A549 (cell line): ENCODE results near the gene ITGA8. TPM values are rescaled to one million over a fixed set of nuclear protein-coding genes. Genes with fewer than 3 reads are reported as not detected.

ENCODE experiments used
- ATAC-seq, 2 experiments: fragments of 200-7000 bp in 1 of 2; fragments of >200 bp in 1 of 2; cut with Nextera tagmentation in 1 of 2; cut with Tn5 transposase in 1 of 2; 3 replicates each; pipeline versions ENCODE4 v1.8.0 to v1.9.1; 2018 to 2020; ENCODE audit warnings: mild to moderate bottlenecking in 1 of 2, moderate library complexity in 1 of 2
- CTCF ChIA-PET: fragments of 300-600 bp; sonication (Branson Sonifier 250); formaldehyde crosslinking; extraction: SDS; loops from one replicate; lab custom pipeline; 2021; ENCODE audit warnings: antibody characterized with exemption, inconsistent platforms; lab: Yijun Ruan, JAX
- POLR2A ChIA-PET: fragments of 350-600 bp; formaldehyde crosslinking; extraction: SDS; loops from one replicate; lab custom pipeline; 2021; ENCODE audit warnings: antibody characterized with exemption, inconsistent platforms; lab: Yijun Ruan, JAX
- DNase-seq, 2 experiments: peaks; one replicate each; pipeline versions ENCODE4 v3.0.0 to v3.0.0-alpha.2; 2011 to 2016; ENCODE audit warnings: low read depth in 1 of 2, low spot score in 1 of 2
- FAIRE-seq: peaks from 2 replicates; lab custom pipeline; 2011; peaks lifted over from hg19 to GRCh38; lab: Jason Lieb, UNC
- H3K27ac ChIP-seq, 2 experiments: fragments of >200 bp; sonication (Bioruptor Twin); formaldehyde crosslinking; 3 replicates each; pipeline ENCODE4 v1.5.1; 2016 to 2017
- H3K4me1 ChIP-seq: fragments of >200 bp; sonication (Bioruptor Twin); formaldehyde crosslinking; 3 replicates; pipeline ENCODE4 v1.6.1; 2016
- H3K4me2 ChIP-seq: fragments of >200 bp; sonication (Bioruptor Twin); formaldehyde crosslinking; 3 replicates; pipeline ENCODE4 v1.6.1; 2016
- H3K4me3 ChIP-seq: fragments of >200 bp; sonication (Bioruptor Twin); formaldehyde crosslinking; 3 replicates; pipeline ENCODE4 v1.5.1; 2016
- H3K9me3 ChIP-seq: fragments of >200 bp; sonication (Bioruptor Twin); formaldehyde crosslinking; 3 replicates; pipeline ENCODE4 v1.6.1; 2016
- BHLHE40 ChIP-seq: IDR thresholded peaks from 2 replicates; pipeline ENCODE4 v1.6.1; 2012; ENCODE audit warnings: low read depth, low read length, inconsistent platforms
- CHD2 ChIP-seq: fragments of 150-350 bp; IDR thresholded peaks from 2 replicates; pipeline ENCODE4 v1.6.1; 2014; ENCODE audit warnings: low read length; ENCODE audit not compliant: partially characterized antibody
- EHF ChIP-seq: fragments of 250-450 bp; sonication (Bioruptor Pico); IDR thresholded peaks from 2 replicates; pipeline ENCODE4 v1.5.0; 2020; ENCODE audit warnings: mild to moderate bottlenecking
- EHMT2 ChIP-seq: fragments of 200-600 bp; sonication (generic); IDR thresholded peaks from 2 replicates; pipeline ENCODE4 v1.6.1; 2016; ENCODE audit warnings: antibody characterized with exemption, low read depth, mild to moderate bottlenecking, moderate library complexity
- FOSL2 ChIP-seq, 2 experiments: fragments of 450-650 bp in 1 of 2; fragments of >200 bp in 1 of 2; sonication (Bioruptor Twin) in 1 of 2; formaldehyde crosslinking; IDR thresholded peaks; 2 replicates each; pipeline versions ENCODE4 v1.5.0 to v1.6.1; 2016 to 2020; ENCODE audit warnings: mild to moderate bottlenecking in 1 of 2, moderate library complexity in 1 of 2
- HDAC2 ChIP-seq: fragments of 200-600 bp; sonication (generic); IDR thresholded peaks from 2 replicates; pipeline ENCODE4 v1.6.1; 2016
- JUN ChIP-seq, 2 experiments: fragments of >200 bp; sonication (Bioruptor Twin); formaldehyde crosslinking; IDR thresholded peaks; 2 replicates in 1 of 2; 3 replicates in 1 of 2; pipeline ENCODE4 v1.6.1; 2016 to 2017
- JUNB ChIP-seq: fragments of >200 bp; sonication (Bioruptor Twin); formaldehyde crosslinking; IDR thresholded peaks from 2 replicates; pipeline ENCODE4 v1.6.1; 2016
- KDM1A ChIP-seq: fragments of 200-600 bp; sonication (generic); IDR thresholded peaks from 2 replicates; pipeline ENCODE4 v1.6.1; 2016; ENCODE audit warnings: low read depth, mild to moderate bottlenecking
- KDM5A ChIP-seq: fragments of 200-600 bp; sonication (generic); IDR thresholded peaks from 2 replicates; pipeline ENCODE4 v1.6.1; 2016; ENCODE audit warnings: antibody characterized with exemption, mild to moderate bottlenecking
- MAFK ChIP-seq: fragments of 450-650 bp; IDR thresholded peaks from 2 replicates; pipeline ENCODE4 v1.6.1; 2014; ENCODE audit not compliant: partially characterized antibody
- NFE2L2 ChIP-seq: fragments of 150-350 bp; conservative IDR thresholded peaks from 2 replicates; pipeline ENCODE4 v1.6.1; 2014; ENCODE audit warnings: low read length
- NPAS2 ChIP-seq: fragments of 250-450 bp; sonication (Bioruptor Pico); IDR thresholded peaks from 2 replicates; pipeline ENCODE4 v1.8.0; 2022; ENCODE audit warnings: mild to moderate bottlenecking, moderate library complexity, borderline replicate concordance
- PHF8 ChIP-seq: fragments of 200-600 bp; sonication (generic); IDR thresholded peaks from 2 replicates; pipeline ENCODE4 v1.6.1; 2016; ENCODE audit warnings: low read depth, mild to moderate bottlenecking, antibody characterized with exemption, moderate library complexity, borderline replicate concordance
- POLR2A ChIP-seq: IDR thresholded peaks from 2 replicates; pipeline ENCODE4 v1.6.1; 2012; ENCODE audit warnings: mild to moderate bottlenecking, low read length
- POLR2AphosphoS2 ChIP-seq: conservative IDR thresholded peaks from 2 replicates; pipeline ENCODE4 v1.6.1; 2012; ENCODE audit warnings: low read length, improper control_type of control experiment, inconsistent platforms
- RAD21 ChIP-seq, 2 experiments: fragments of >200 bp in 1 of 2; sonication (Bioruptor Twin) in 1 of 2; formaldehyde crosslinking in 1 of 2; IDR thresholded peaks in 1 of 2; conservative IDR thresholded peaks in 1 of 2; 2 replicates in 1 of 2; 3 replicates in 1 of 2; pipeline ENCODE4 v1.6.1; 2012 to 2018; ENCODE audit warnings: inconsistent platforms in 1 of 2
- RFX5 ChIP-seq: fragments of 450-650 bp; IDR thresholded peaks from 2 replicates; pipeline ENCODE4 v1.7.1; 2014; ENCODE audit warnings: antibody characterized with exemption, mild to moderate bottlenecking, moderate library complexity
- TFCP2L1 ChIP-seq: fragments of 250-450 bp; sonication (Bioruptor Pico); IDR thresholded peaks from 2 replicates; pipeline ENCODE4 v1.5.0; 2021; ENCODE audit warnings: mild to moderate bottlenecking
- ZC3H11A ChIP-seq: fragments of 450-650 bp; IDR thresholded peaks from 2 replicates; pipeline ENCODE4 v1.6.1; 2014; ENCODE audit warnings: antibody characterized with exemption, mild to moderate bottlenecking
- ZFP36 ChIP-seq: fragments of 450-650 bp; IDR thresholded peaks from 2 replicates; pipeline ENCODE4 v1.6.1; 2014; ENCODE audit warnings: borderline replicate concordance; ENCODE audit not compliant: partially characterized antibody
- ZNF302 ChIP-seq: fragments of 250-450 bp; sonication (Bioruptor Pico); IDR thresholded peaks from 2 replicates; pipeline ENCODE4 v1.9.0; 2021; ENCODE audit warnings: inconsistent platforms, mild to moderate bottlenecking, moderate library complexity
- ZSCAN20 ChIP-seq: fragments of 250-450 bp; sonication (Bioruptor Pico); IDR thresholded peaks from 2 replicates; pipeline ENCODE4 v1.8.0; 2022; ENCODE audit warnings: mild to moderate bottlenecking, moderate library complexity
- WGBS: methylation state at CpG from one replicate; pipeline ENCODE4 v1.1.6; 2017; ENCODE audit errors: missing lambda C conversion rate; 5-methylcytosine and 5-hydroxymethylcytosine counted together
- polyA plus RNA-seq, 4 experiments: library from polyadenylated mRNA; depleted of rRNA in 3 of 4; stranded (reverse); fragments of >200 nt; fragmentation: RNase III in 1 of 4; extraction: RNeasy Plus Mini Kit Qiagen cat#74134 plus additional on column Dnase treatment in 1 of 4; gene quantifications; 2 replicates in 3 of 4; 3 replicates in 1 of 4; pipeline ENCODE4 v1.2.3, GENCODE V29; 2011 to 2017
- TF ChIP-seq, protein P1 (sequence below): fragments of 250-450 bp; sonication (Bioruptor Pico); IDR thresholded peaks from 2 replicates; pipeline ENCODE4 v1.5.0; 2021; ENCODE audit warnings: mild to moderate bottlenecking, moderate library complexity, borderline replicate concordance
- TF ChIP-seq, protein P2 (sequence below): fragments of 450-650 bp; IDR thresholded peaks from 2 replicates; pipeline ENCODE4 v1.6.1; 2014; ENCODE audit warnings: antibody characterized with exemption
- TF ChIP-seq, protein P3 (sequence below): fragments of >200 bp; sonication (Bioruptor Twin); formaldehyde crosslinking; IDR thresholded peaks from 2 replicates; pipeline ENCODE4 v1.6.1; 2016
- TF ChIP-seq, protein P4 (sequence below): fragments of 150-350 bp; IDR thresholded peaks from 2 replicates; pipeline ENCODE4 v1.6.1; 2014; ENCODE audit warnings: low read depth, mild to moderate bottlenecking, low read length

Gene ITGA8
- polyA plus RNA-seq, 2 of the 4 experiments (the other 2 are of a cell fraction): 0.12 TPM; not detected in 1

DNA sequence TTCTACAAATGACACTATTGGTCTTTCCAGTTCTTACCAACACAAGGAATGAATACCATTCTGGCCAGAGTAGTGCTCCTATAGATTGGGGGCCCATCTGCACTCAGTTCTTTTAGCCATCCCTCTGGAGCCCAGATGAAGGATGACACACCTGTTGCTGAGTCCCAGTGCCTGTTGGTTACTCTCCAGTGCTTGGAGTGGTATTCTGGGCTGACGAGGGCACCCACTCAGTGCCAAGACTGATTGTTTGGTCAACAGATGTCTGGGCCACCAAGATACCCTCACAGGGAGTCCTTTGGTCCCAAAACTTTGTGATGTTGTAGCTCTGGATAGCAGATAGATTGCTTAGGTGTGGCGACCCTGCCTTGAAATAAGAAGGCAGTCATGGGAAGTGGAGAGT lies 23.7 kb upstream of the ITGA8 start:
- FAIRE-seq: no peak
- H3K4me2 ChIP-seq: no peak overlapping the region
- no peak overlapping the region for H3K4me3 ChIP-seq
- WGBS: 0% methylated on average over 2 of the region's 2 CpGs
- TF ChIP-seq RAD21 (conservative IDR thresholded peaks at IDR 0.05 in 1 of 2, IDR thresholded peaks at IDR 0.05 in 1 of 2) (no peak), TFCP2L1 (no peak), EHF (CRISPR knock-in tag) (no peak), BHLHE40 (no peak), RFX5 (no peak), ZC3H11A (no peak), EHMT2 (no peak), POLR2AphosphoS2 (no peak), HDAC2 (no peak), CHD2 (no peak), NFE2L2 (no peak), POLR2A (no peak)
- TF ChIP-seq, protein P1, sequence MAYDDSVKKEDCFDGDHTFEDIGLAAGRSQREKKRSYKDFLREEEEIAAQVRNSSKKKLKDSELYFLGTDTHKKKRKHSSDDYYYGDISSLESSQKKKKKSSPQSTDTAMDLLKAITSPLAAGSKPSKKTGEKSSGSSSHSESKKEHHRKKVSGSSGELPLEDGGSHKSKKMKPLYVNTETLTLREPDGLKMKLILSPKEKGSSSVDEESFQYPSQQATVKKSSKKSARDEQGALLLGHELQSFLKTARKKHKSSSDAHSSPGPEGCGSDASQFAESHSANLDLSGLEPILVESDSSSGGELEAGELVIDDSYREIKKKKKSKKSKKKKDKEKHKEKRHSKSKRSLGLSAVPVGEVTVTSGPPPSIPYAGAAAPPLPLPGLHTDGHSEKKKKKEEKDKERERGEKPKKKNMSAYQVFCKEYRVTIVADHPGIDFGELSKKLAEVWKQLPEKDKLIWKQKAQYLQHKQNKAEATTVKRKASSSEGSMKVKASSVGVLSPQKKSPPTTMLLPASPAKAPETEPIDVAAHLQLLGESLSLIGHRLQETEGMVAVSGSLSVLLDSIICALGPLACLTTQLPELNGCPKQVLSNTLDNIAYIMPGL: no peak
- TF ChIP-seq, protein P2, sequence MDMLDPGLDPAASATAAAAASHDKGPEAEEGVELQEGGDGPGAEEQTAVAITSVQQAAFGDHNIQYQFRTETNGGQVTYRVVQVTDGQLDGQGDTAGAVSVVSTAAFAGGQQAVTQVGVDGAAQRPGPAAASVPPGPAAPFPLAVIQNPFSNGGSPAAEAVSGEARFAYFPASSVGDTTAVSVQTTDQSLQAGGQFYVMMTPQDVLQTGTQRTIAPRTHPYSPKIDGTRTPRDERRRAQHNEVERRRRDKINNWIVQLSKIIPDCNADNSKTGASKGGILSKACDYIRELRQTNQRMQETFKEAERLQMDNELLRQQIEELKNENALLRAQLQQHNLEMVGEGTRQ: no peak
- TF ChIP-seq, protein P3, sequence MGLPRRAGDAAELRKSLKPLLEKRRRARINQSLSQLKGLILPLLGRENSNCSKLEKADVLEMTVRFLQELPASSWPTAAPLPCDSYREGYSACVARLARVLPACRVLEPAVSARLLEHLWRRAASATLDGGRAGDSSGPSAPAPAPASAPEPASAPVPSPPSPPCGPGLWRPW: no peak
- H3K4me1 ChIP-seq: no peaks in the 10 kb centered on the region
- DNase-seq: no peak
- no peaks in the 10 kb centered on the region for H3K9me3 ChIP-seq
- CTCF ChIA-PET: interaction anchor here (1.1 to 1.6 kb wide), 2 partner anchors 310 to 337 kb away, joined by 3 to 6 read pairs; no protein-coding TSS in a partner anchor
- POLR2A ChIA-PET: no interaction called here
- H3K27ac ChIP-seq: no peak overlapping the region
- no peak for ATAC-seq

DNA sequence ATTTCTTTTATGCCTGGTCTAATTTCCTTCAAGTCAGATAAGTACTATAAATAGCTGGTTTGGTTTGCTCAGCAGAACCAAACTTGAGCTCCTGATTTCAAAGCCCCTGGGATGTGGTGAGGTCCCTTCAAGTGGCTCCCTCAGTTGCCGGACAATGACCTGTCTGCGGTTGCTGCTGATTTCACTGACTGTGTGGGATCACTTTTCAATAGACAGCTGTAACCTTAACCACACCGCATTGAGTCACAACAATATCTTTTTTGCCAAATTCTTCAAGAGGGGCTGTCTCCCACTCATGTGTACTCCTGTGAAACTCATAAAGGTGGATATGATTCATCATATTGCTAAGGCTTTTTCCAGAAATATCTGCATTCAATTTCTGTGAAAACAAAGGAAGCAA lies 23.1 kb upstream of the ITGA8 start:
- CTCF ChIA-PET: interaction anchor here (1.1 to 1.6 kb wide), 2 partner anchors 309 to 336 kb away, joined by 3 to 6 read pairs; no protein-coding TSS in a partner anchor
- ATAC-seq (no peak), FAIRE-seq (no peak)

More for the DNA sequence above, 23.1 kb upstream of the ITGA8 start:
- POLR2A ChIA-PET: no interaction called here
- H3K4me3 ChIP-seq: no peak overlapping the region
- H3K27ac ChIP-seq: no peak overlapping the region
- TF ChIP-seq, protein P2: no peak
- TF ChIP-seq KDM1A: no peak
- no peak for TF ChIP-seq ZFP36
- TF ChIP-seq FOSL2 (IDR thresholded peaks at IDR 0.05): no peak
- no peak for TF ChIP-seq FOSL2 (CRISPR knock-in tag; IDR thresholded peaks at IDR 0.05)
- TF ChIP-seq ZSCAN20: no peak
- TF ChIP-seq BHLHE40: no peak
- TF ChIP-seq, protein P4, sequence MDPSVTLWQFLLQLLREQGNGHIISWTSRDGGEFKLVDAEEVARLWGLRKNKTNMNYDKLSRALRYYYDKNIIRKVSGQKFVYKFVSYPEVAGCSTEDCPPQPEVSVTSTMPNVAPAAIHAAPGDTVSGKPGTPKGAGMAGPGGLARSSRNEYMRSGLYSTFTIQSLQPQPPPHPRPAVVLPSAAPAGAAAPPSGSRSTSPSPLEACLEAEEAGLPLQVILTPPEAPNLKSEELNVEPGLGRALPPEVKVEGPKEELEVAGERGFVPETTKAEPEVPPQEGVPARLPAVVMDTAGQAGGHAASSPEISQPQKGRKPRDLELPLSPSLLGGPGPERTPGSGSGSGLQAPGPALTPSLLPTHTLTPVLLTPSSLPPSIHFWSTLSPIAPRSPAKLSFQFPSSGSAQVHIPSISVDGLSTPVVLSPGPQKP: no peak
- TF ChIP-seq JUN (IDR thresholded peaks at IDR 0.05): no peak
- no peak for TF ChIP-seq PHF8
- TF ChIP-seq MAFK: no peak
- TF ChIP-seq POLR2AphosphoS2: no peak
- no peak for TF ChIP-seq JUNB
- no peak for TF ChIP-seq KDM5A
- TF ChIP-seq NPAS2 (CRISPR knock-in tag): no peak
- no peak for TF ChIP-seq EHMT2
- no peak for TF ChIP-seq CHD2
- no peak for TF ChIP-seq ZNF302
- TF ChIP-seq NFE2L2: no peak
- H3K9me3 ChIP-seq: no peaks in the 10 kb centered on the region
- no peaks in the 10 kb centered on the region for H3K4me1 ChIP-seq
- H3K4me2 ChIP-seq: no peak overlapping the region
- no peak for DNase-seq
- WGBS: 57% methylated on average over 3 of the region's 3 CpGs
